SK-N-SH (cell line): Measurements from ENCODE around the gene ABHD4. TPM values are rescaled to one million over a fixed set of nuclear protein-coding genes. Genes with fewer than 3 reads are reported as not detected.
A peak's percentile ranks its signal among the peaks of the same experiment; 100 is the strongest.

ENCODE experiments used
- CTCF ChIA-PET: fragments of 300-600, 350-600 bp; formaldehyde crosslinking; extraction: SDS; loops from one replicate; lab custom pipeline; 2021; lab: Yijun Ruan, JAX
- POLR2A ChIA-PET: fragments of 350-600 bp; sonication (Branson Sonifier 250); formaldehyde crosslinking; extraction: SDS; loops from one replicate; lab custom pipeline; 2020; ENCODE audit warnings: antibody characterized with exemption, inconsistent platforms; lab: Yijun Ruan, JAX
- DNase-seq: peaks from one replicate; pipeline ENCODE4 v3.0.0; 2012
- H2AFZ ChIP-seq: fragments of 200-600 bp; sonication (generic); 2 replicates; pipeline ENCODE4 v1.8.1; 2016; ENCODE audit warnings: antibody characterized with exemption, mild to moderate bottlenecking, low read depth
- H3F3A ChIP-seq: fragments of 200-600 bp; sonication (generic); replicated peaks from 2 replicates; pipeline ENCODE3; 2016; ENCODE audit warnings: antibody characterized with exemption, mild to moderate bottlenecking; ENCODE audit not compliant: insufficient read depth
- H3K27ac ChIP-seq, 2 experiments: fragments of 200-500 bp in 1 of 2; fragments of 200-600 bp in 1 of 2; sonication (Bioruptor generic) in 1 of 2; sonication (generic), shearing (Covaris generic) in 1 of 2; 2 replicates each; pipeline versions ENCODE4 v1.5.1 to v1.6.1; 2014 to 2016; ENCODE audit warnings: low read depth in 2 of 2, inconsistent platforms in 1 of 2, low read length in 1 of 2, mild to moderate bottlenecking in 1 of 2, mixed read lengths in 1 of 2
- H3K27me3 ChIP-seq: fragments of 200-600 bp; sonication (generic), shearing (Covaris generic); 2 replicates; pipeline ENCODE4 v1.6.1; 2016; ENCODE audit warnings: mixed run types; ENCODE audit not compliant: insufficient read depth
- H3K36me3 ChIP-seq, 2 experiments: fragments of 200-500 bp in 1 of 2; fragments of 200-600 bp in 1 of 2; sonication (Bioruptor generic) in 1 of 2; sonication (generic) in 1 of 2; replicated peaks in 1 of 2; 2 replicates each; pipeline versions ENCODE3 to v1.5.1; 2014 to 2016; ENCODE audit warnings: low read length in 1 of 2, mild to moderate bottlenecking in 1 of 2; ENCODE audit not compliant: insufficient read depth in 2 of 2, control insufficient read depth in 1 of 2
- H3K4me1 ChIP-seq, 2 experiments: fragments of 200-500 bp in 1 of 2; fragments of 200-600 bp in 1 of 2; sonication (Bioruptor generic) in 1 of 2; sonication (generic), shearing (Covaris generic) in 1 of 2; 2 replicates each; pipeline versions ENCODE4 v1.5.1 to v1.6.1; 2014 to 2016; ENCODE audit warnings: low read depth in 1 of 2, low read length in 1 of 2, mixed run types in 1 of 2; ENCODE audit not compliant: insufficient read depth in 2 of 2, control insufficient read depth in 1 of 2
- H3K4me2 ChIP-seq: fragments of 200-600 bp; sonication (generic), shearing (Covaris generic); 2 replicates; pipeline ENCODE4 v1.6.1; 2017; ENCODE audit warnings: mixed run types
- H3K4me3 ChIP-seq, 2 experiments: fragments of 200-500 bp in 1 of 2; fragments of 200-600 bp in 1 of 2; sonication (Bioruptor generic) in 1 of 2; sonication (generic), shearing (Covaris generic) in 1 of 2; 2 replicates each; pipeline versions ENCODE4 v1.5.1 to v1.8.1; 2014 to 2016; ENCODE audit warnings: low read depth in 2 of 2, inconsistent platforms in 1 of 2, low read length in 1 of 2, mild to moderate bottlenecking in 1 of 2, mixed read lengths in 1 of 2, moderate library complexity in 1 of 2
- H3K79me2 ChIP-seq: fragments of 200-600 bp; sonication (generic); 2 replicates; pipeline ENCODE4 v1.8.1; 2017; ENCODE audit warnings: mild to moderate bottlenecking; ENCODE audit not compliant: insufficient read depth
- H3K9ac ChIP-seq: fragments of 200-600 bp; sonication (generic); 2 replicates; pipeline ENCODE4 v1.6.1; 2017; ENCODE audit warnings: mixed run types
- H3K9me2 ChIP-seq: fragments of 200-600 bp; sonication (generic); 2 replicates; pipeline ENCODE4 v1.6.1; 2017; ENCODE audit warnings: mixed run types
- H3K9me3 ChIP-seq: fragments of 200-600 bp; sonication (generic); 2 replicates; pipeline ENCODE4 v1.6.1; 2017; ENCODE audit warnings: mixed run types, mild to moderate bottlenecking, moderate library complexity
- H4K20me1 ChIP-seq: fragments of 200-600 bp; sonication (generic); 2 replicates; pipeline ENCODE4 v1.6.1; 2017; ENCODE audit warnings: mild to moderate bottlenecking, mixed run types; ENCODE audit not compliant: insufficient read depth
- CHD2 ChIP-seq: fragments of 150-350 bp; IDR thresholded peaks from 2 replicates; pipeline ENCODE4 v1.6.1; 2018; ENCODE audit warnings: low read length; ENCODE audit not compliant: partially characterized antibody
- ELF1 ChIP-seq: IDR thresholded peaks from 2 replicates; pipeline ENCODE4 v1.4.0; 2012
- EP300 ChIP-seq, 2 experiments: IDR thresholded peaks; 2 replicates each; pipeline versions ENCODE4 v1.4.0 to v1.6.1; 2012; ENCODE audit warnings: borderline replicate concordance in 1 of 2, low read depth in 1 of 2, low read length in 1 of 2
- FOSL2 ChIP-seq: IDR thresholded peaks from 2 replicates; pipeline ENCODE4 v1.4.0; 2012; ENCODE audit warnings: low read depth, mild to moderate bottlenecking, moderate library complexity, borderline replicate concordance
- GABPA ChIP-seq: IDR thresholded peaks from 2 replicates; pipeline ENCODE4 v1.4.0; 2012; ENCODE audit warnings: low read depth, mild to moderate bottlenecking
- GATA2 ChIP-seq: sonication (generic); formaldehyde crosslinking; IDR thresholded peaks from 2 replicates; pipeline ENCODE4 v1.5.0; 2020; ENCODE audit warnings: mild to moderate bottlenecking, missing genetic modification reagents
- JUND ChIP-seq: IDR thresholded peaks from 2 replicates; pipeline ENCODE4 v1.4.0; 2012
- MXI1 ChIP-seq: IDR thresholded peaks from 2 replicates; pipeline ENCODE4 v1.6.1; 2012; ENCODE audit warnings: mild to moderate bottlenecking, low read depth, low read length, improper control_type of control experiment
- REST ChIP-seq: IDR thresholded peaks from 2 replicates; pipeline ENCODE4 v1.6.1; 2012; ENCODE audit warnings: mild to moderate bottlenecking, low read depth, low read length, moderate library complexity
- RFX5 ChIP-seq: IDR thresholded peaks from 2 replicates; pipeline ENCODE4 v1.6.1; 2012; ENCODE audit warnings: mild to moderate bottlenecking, improper control_type of control experiment, low read length
- RXRA ChIP-seq: IDR thresholded peaks from 2 replicates; pipeline ENCODE4 v1.4.0; 2012; ENCODE audit warnings: low read depth, mild to moderate bottlenecking, borderline replicate concordance
- TAF1 ChIP-seq: IDR thresholded peaks from 2 replicates; pipeline ENCODE4 v1.6.1; 2012; ENCODE audit warnings: low read depth, mild to moderate bottlenecking, low read length, moderate library complexity, borderline replicate concordance
- TCF12 ChIP-seq: IDR thresholded peaks from 2 replicates; pipeline ENCODE4 v1.4.0; 2012
- TEAD4 ChIP-seq: IDR thresholded peaks from 2 replicates; pipeline ENCODE4 v1.4.0; 2012; ENCODE audit warnings: mild to moderate bottlenecking, borderline replicate concordance; ENCODE audit not compliant: insufficient read depth
- USF2 ChIP-seq: fragments of 150-350 bp; IDR thresholded peaks from 2 replicates; pipeline ENCODE4 v1.6.1; 2017; ENCODE audit warnings: antibody characterized with exemption, low read length, low read depth, borderline replicate concordance
- YY1 ChIP-seq: IDR thresholded peaks from 2 replicates; pipeline ENCODE4 v1.4.0; 2012; ENCODE audit warnings: low read depth, mild to moderate bottlenecking
- WGBS: methylation state at CpG from one replicate; pipeline ENCODE4 v1.1.6; 2017; ENCODE audit warnings: low lambda C conversion rate; 5-methylcytosine and 5-hydroxymethylcytosine counted together
- polyA plus RNA-seq, 3 experiments: library from polyadenylated mRNA; depleted of rRNA; stranded (reverse); fragments of >200 nt; gene quantifications; 2 replicates each; pipeline ENCODE4 v1.2.3, GENCODE V29; 2012

The ABHD4 gene
- polyA plus RNA-seq, 1 of the 3 experiments (the other 2 are of a cell fraction): 15.0 TPM

GRCh38 chr14:22572562-22573058 lies 25.5 kb upstream of the ABHD4 start:
- H3K27ac ChIP-seq: peak overlapping the region in 1 of 2 experiments; percentile 34; a peak in 2 of 4 replicates
- H3K27me3 ChIP-seq: no peaks in the 10 kb centered on the region
- H3K4me2 ChIP-seq: no peak overlapping the region
- ChIA-PET CTCF (interaction anchor here (1.0 to 10.4 kb wide), 8 partner anchors 9 to 281 kb away, joined by 3 to 116 read pairs (median 39); partner anchors contain the start of gene DAD1), POLR2A (no interaction called here)
- no peaks in the 10 kb centered on the region for H3K9me3 ChIP-seq
- H4K20me1 ChIP-seq: peaks cover 13% of the 10 kb centered on the region; the same call in 1 of the 2 replicates
- H3K4me1 ChIP-seq: peaks cover 0 to 14% of the 10 kb centered on the region in 2 experiments; a peak in 1 of 4 replicates
- TF ChIP-seq GATA2 (CRISPR knock-in tag) (no peak), FOSL2 (peak; percentile 32; the same call in 1 of the 2 replicates), JUND (peak; percentile 29; the same call in 1 of the 2 replicates), YY1 (no peak), RXRA (0 out of 2 replicates have a peak, but pooled peaks have one; percentile 2)
- 79% methylated on average over 1 of the region's 1 CpG for WGBS
- H3F3A ChIP-seq: peaks cover 30% of the 10 kb centered on the region
- DNase-seq: no peak
- H2AFZ ChIP-seq: no peak overlapping the region
- H3K79me2 ChIP-seq: peaks cover 74% of the 10 kb centered on the region
- H3K36me3 ChIP-seq: peaks cover 34 to 63% of the 10 kb centered on the region in 2 experiments
- H3K4me3 ChIP-seq: no peak overlapping the region
- no peaks in the 10 kb centered on the region for H3K9me2 ChIP-seq
- H3K9ac ChIP-seq: no peak overlapping the region

- TF ChIP-seq REST (no peak), TCF12 (no peak), ELF1 (no peak), CHD2 (no peak), EP300 (IDR thresholded peaks at IDR 0.05; ENCODE audit: borderline replicate concordance in 1 of 2, low read depth in 1 of 2, low read length in 1 of 2) (no peak), RFX5 (no peak), FOSL2 (no peak), GATA2 (CRISPR knock-in tag) (no peak), USF2 (no peak), TAF1 (no peak), TEAD4 (no peak), MXI1 (no peak), GABPA (no peak), YY1 (no peak)
- POLR2A ChIA-PET: no interaction called here
- no peak overlapping the region for H2AFZ ChIP-seq
- H3K4me2 ChIP-seq: no peak overlapping the region
- H3K36me3 ChIP-seq: peaks cover 27 to 54% of the 10 kb centered on the region in 2 experiments
- no peak overlapping the region for H3K4me3 ChIP-seq
- CTCF ChIA-PET: interaction anchor here (1.0 to 4.9 kb wide), 2 partner anchors 78 to 279 kb away, joined by 3 to 89 read pairs; no protein-coding TSS in a partner anchor
- H3K9me3 ChIP-seq: no peaks in the 10 kb centered on the region
- H4K20me1 ChIP-seq: peaks cover 22% of the 10 kb centered on the region; the same call in 1 of the 2 replicates
- H3K9me2 ChIP-seq: no peaks in the 10 kb centered on the region
- peaks cover 74% of the 10 kb centered on the region for H3K79me2 ChIP-seq
- peaks cover 0 to 14% of the 10 kb centered on the region in 2 experiments; a peak in 1 of 4 replicates for H3K4me1 ChIP-seq
- DNase-seq: no peak
- H3K27me3 ChIP-seq: no peaks in the 10 kb centered on the region
- H3K27ac ChIP-seq: no peak overlapping the region
- WGBS: 95% methylated on average over 3 of the region's 3 CpGs
- peaks cover 30% of the 10 kb centered on the region for H3F3A ChIP-seq
- no peak overlapping the region for H3K9ac ChIP-seq
Observed at GRCh38 chr14:22573804-22574203, 24.3 kb upstream of the ABHD4 start.
